ENCODE results near the gene EEF1B2.
"Not testable (repeated sequence)": the region's sequence is repeated elsewhere in the genome, so short reads cannot be mapped to it uniquely, and the experiment has no call there.

The EEF1B2 gene

GRCh38 chr2:206163251-206163880, 3.7 kb downstream of the EEF1B2 start:
- DNase-seq (ENCODE audit: low read depth in 2 of 3, low spot score in 1 of 3), result no peak

GRCh38 chr2:206164261-206164862, 4.7 kb downstream of the EEF1B2 start:
- no peak for DNase-seq (ENCODE audit: low read depth in 2 of 3, low spot score in 1 of 3)

- not testable (repeated sequence) for DNase-seq (ENCODE audit: low read depth in 2 of 3, low spot score in 1 of 3)
These were observed 8.5 kb downstream of the EEF1B2 start for GRCh38 chr2:206168230-206168629.

- not testable (repeated sequence) for DNase-seq (ENCODE audit: low read depth in 2 of 3, low spot score in 1 of 3)
These were observed 12.1 kb downstream of the EEF1B2 start for GRCh38 chr2:206171624-206172397.

- no peak for DNase-seq (ENCODE audit: low read depth in 2 of 3, low spot score in 1 of 3)
These were observed 13.5 kb downstream of the EEF1B2 start for GRCh38 chr2:206173147-206173546.

GRCh38 chr2:206176121-206176520, 16.4 kb downstream of the EEF1B2 start:
- no peak for DNase-seq (ENCODE audit: low read depth in 2 of 3, low spot score in 1 of 3)

- no peak for DNase-seq (ENCODE audit: low read depth in 2 of 3, low spot score in 1 of 3)
These were observed 17.2 kb downstream of the EEF1B2 start for GRCh38 chr2:206176901-206177300.

- not testable (repeated sequence) for DNase-seq (ENCODE audit: low read depth in 2 of 3, low spot score in 1 of 3)
These were observed 21.8 kb downstream of the EEF1B2 start for GRCh38 chr2:206181526-206181925.

- DNase-seq (ENCODE audit: low read depth in 2 of 3, low spot score in 1 of 3), result no peak
These were observed 30.0 kb downstream of the EEF1B2 start for GRCh38 chr2:206189691-206190090.

- DNase-seq (ENCODE audit: low read depth in 2 of 3, low spot score in 1 of 3), result no peak
These were observed 30.4 kb downstream of the EEF1B2 start for GRCh38 chr2:206190111-206190510.

- no peak for DNase-seq (ENCODE audit: low read depth in 2 of 3, low spot score in 1 of 3)
These were observed 31.0 kb downstream of the EEF1B2 start for GRCh38 chr2:206190689-206191088.

- DNase-seq (ENCODE audit: low read depth in 2 of 3, low spot score in 1 of 3), result no peak
These were observed 32.5 kb downstream of the EEF1B2 start for GRCh38 chr2:206192157-206192556.

- DNase-seq (ENCODE audit: low read depth in 2 of 3, low spot score in 1 of 3), result no peak
These were observed 34.1 kb downstream of the EEF1B2 start for GRCh38 chr2:206193671-206194357.

GRCh38 chr2:206198677-206199076, 39.0 kb downstream of the EEF1B2 start:
- DNase-seq (ENCODE audit: low read depth in 2 of 3, low spot score in 1 of 3), result no peak

GRCh38 chr2:206201075-206201848, 41.6 kb downstream of the EEF1B2 start:
- no peak for DNase-seq (ENCODE audit: low read depth in 2 of 3, low spot score in 1 of 3)

GRCh38 chr2:206202446-206202845, 42.8 kb downstream of the EEF1B2 start:
- DNase-seq (ENCODE audit: low read depth in 2 of 3, low spot score in 1 of 3), result no peak

- no peak for DNase-seq (ENCODE audit: low read depth in 2 of 3, low spot score in 1 of 3)
These were observed 43.6 kb downstream of the EEF1B2 start for GRCh38 chr2:206203331-206203730.

GRCh38 chr2:206204710-206205109, 45.0 kb downstream of the EEF1B2 start:
- DNase-seq (ENCODE audit: low read depth in 2 of 3, low spot score in 1 of 3), result no peak

- not testable (repeated sequence) for DNase-seq (ENCODE audit: low read depth in 2 of 3, low spot score in 1 of 3)
These were observed 47.6 kb downstream of the EEF1B2 start for GRCh38 chr2:206207316-206207715.

- DNase-seq (ENCODE audit: low read depth in 2 of 3, low spot score in 1 of 3), result no peak
These were observed 49.2 kb downstream of the EEF1B2 start for GRCh38 chr2:206208900-206209299.
